Upper lobe of right lung (tissue), 1 donor: Measurements from ENCODE around the gene WNT10A. TPM values are rescaled to one million over a fixed set of nuclear protein-coding genes. Genes with fewer than 3 reads are reported as not detected.

Source experiments
- ATAC-seq: fragments of 200-7000 bp; cut with Tn5 transposase; one replicate; pipeline ENCODE4 v1.9.1; 2020; ENCODE audit warnings: mild to moderate bottlenecking, moderate library complexity
- DNase-seq: peaks from one replicate; pipeline ENCODE4 v3.0.0-alpha.2; 2020
- H3K27ac ChIP-seq: fragments of 200-600 bp; one replicate; pipeline ENCODE4 v1.8.0; 2022
- H3K27me3 ChIP-seq: fragments of 200-600 bp; one replicate; pipeline ENCODE4 v1.8.0; 2022; ENCODE audit warnings: mild to moderate bottlenecking
- H3K36me3 ChIP-seq: fragments of 200-600 bp; one replicate; pipeline ENCODE4 v1.8.0; 2022
- H3K4me1 ChIP-seq: fragments of 200-600 bp; one replicate; pipeline ENCODE4 v1.8.0; 2022
- H3K4me3 ChIP-seq: fragments of 200-600 bp; one replicate; pipeline ENCODE4 v1.8.0; 2022; ENCODE audit warnings: mild to moderate bottlenecking
- H3K9me3 ChIP-seq: fragments of 200-600 bp; one replicate; pipeline ENCODE4 v1.8.0; 2022
- CTCF ChIP-seq: fragments of 200-600 bp; IDR thresholded peaks from one replicate; pipeline ENCODE4 v1.8.0; 2022; ENCODE audit warnings: antibody characterized with exemption
- intact Hi-C: fragments of 100-400 bp; cut with DNase I; formaldehyde crosslinking; loops from one replicate; pipeline ENCODE4 v1.11.0; 2022
- total RNA-seq: library from RNA; stranded (reverse); fragmentation: NEBNext Ultra II Directional; extraction: Animal tissue kit (Norgen Biotek cat#: 25700); gene quantifications from one replicate; pipeline ENCODE4 v1.2.1, GENCODE V29; 2021
- donor health status: DM: no; HTN: yes; CAD: no; lungs with severe emphysema.

The WNT10A gene
- total RNA-seq, 1 donor from 2014 or later: 0.90 TPM

DNA sequence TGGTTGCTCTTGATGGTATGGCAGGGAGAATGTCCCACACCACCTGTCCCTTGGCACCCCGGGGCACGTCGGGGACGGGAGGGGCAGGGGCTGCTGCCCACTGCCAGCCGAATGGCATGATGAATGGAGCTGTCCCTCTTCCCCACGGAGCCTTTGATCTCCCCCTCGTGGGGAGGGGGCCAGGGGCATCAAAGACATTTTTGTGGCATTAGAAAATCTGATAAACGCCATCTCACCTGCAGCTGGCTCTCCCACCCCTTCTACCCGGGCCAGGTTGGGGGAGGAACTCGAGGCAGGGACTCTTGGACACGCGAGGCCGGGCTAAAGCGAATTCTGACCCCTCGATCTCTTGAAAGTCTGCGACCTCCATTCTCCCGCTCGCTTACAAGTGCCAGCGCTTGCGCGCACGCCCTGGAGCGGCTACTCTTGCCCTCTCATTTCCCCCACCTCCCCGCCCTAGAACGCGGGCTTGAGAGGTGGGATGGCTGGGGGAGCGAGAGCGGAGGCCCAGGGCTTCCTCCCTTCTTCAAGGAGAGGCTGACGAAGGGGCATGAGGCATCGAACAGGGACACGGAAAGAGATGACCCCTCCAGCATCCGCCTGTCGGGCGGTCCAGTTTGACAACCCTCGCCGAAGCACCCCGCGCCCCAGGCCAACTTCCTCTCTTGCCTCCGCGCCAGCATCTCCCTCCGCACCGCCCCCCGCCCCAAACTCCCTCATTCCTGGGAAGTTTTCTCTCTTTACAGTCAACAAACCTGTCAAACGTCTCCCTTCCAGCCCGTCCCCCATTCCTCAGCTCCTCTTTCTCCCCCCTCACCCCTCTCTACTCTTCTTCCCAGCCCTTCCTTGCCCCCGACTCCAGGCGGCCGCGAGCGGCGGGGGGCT is 21.7 kb upstream of the WNT10A start:
- H3K4me3 ChIP-seq: peak overlapping the region; percentile 21
- peak; percentile 55 for DNase-seq
- H3K4me1 ChIP-seq: peaks cover 13% of the 10 kb centered on the region
- H3K9me3 ChIP-seq: no peaks in the 10 kb centered on the region
- H3K27ac ChIP-seq: no peak overlapping the region
- intact Hi-C loops: no loop called here
- peaks cover 68% of the 10 kb centered on the region for H3K27me3 ChIP-seq
- TF ChIP-seq CTCF: no peak
- no peak for ATAC-seq
- no peaks in the 10 kb centered on the region for H3K36me3 ChIP-seq

- H3K27ac ChIP-seq: no peak within 1 kb of the TSS
- peaks cover 13% of the 10 kb centered on the region for H3K4me1 ChIP-seq
- no peaks in the 10 kb centered on the region for H3K36me3 ChIP-seq
- H3K4me3 ChIP-seq: peak within 1 kb of the TSS; percentile 21
- peak; percentile 21 for ATAC-seq
- H3K27me3 ChIP-seq: peaks cover 75% of the 10 kb centered on the region
- intact Hi-C loops: no loop called here
- no peaks in the 10 kb centered on the region for H3K9me3 ChIP-seq
- no peak for TF ChIP-seq CTCF
- peak; percentile 66 for DNase-seq
Measured at GRCh38 chr2:218859556-218859987, 21.1 kb upstream of the WNT10A start, which contains the start of gene WNT6. Gene WNT6, plus strand, starts transcription at chr2:218859805. Its CDS starts 233 bp downstream, at chr2:218860038.

DNA sequence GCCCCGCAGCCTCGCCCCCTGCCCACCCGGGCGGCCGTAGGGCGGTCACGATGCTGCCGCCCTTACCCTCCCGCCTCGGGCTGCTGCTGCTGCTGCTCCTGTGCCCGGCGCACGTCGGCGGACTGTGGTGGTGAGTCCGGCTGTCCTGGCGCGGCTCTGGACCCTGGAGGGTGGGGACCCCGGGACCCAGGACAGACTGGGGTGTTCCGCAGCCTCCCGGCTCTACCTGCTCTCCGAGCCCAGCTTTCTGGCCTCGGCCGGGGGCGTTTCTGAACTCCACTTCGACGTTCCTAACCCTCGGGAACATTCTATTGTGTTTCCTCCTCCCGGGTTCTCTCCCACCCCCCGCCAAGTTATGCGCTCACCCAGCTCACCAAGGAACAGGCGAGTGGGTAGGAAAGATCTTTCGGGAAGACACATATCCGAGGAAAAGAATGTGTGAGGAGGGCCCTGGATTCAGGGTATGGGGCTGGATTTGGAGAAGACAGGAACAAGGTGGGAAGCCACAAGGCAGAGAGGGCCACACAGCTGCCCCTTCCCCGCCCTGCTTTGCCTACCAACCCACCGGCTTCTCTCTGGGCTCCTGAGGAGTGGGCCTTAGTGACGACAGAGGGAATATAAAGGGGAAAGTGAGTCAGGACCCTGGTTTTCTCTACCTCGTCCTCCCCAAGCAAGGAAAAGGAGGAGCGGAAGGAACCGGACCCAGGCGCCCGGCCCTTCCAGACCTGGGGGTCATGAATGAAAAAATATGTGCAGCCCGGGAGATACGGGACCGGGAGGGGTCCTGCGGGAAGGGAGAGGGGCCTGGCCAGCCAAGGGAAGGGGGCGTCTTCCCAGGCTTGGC is 20.4 kb upstream of the WNT10A start:
- H3K36me3 ChIP-seq: no peaks in the 10 kb centered on the region
- TF ChIP-seq CTCF: no peak
- no peaks in the 10 kb centered on the region for H3K9me3 ChIP-seq
- no peak overlapping the region for H3K27ac ChIP-seq
- peaks cover 13% of the 10 kb centered on the region for H3K4me1 ChIP-seq
- peak overlapping the region; percentile 21 for H3K4me3 ChIP-seq
- H3K27me3 ChIP-seq: peaks cover 81% of the 10 kb centered on the region
- peak; percentile 57 for DNase-seq
- intact Hi-C loops: no loop called here
- ATAC-seq: no peak

DNA sequence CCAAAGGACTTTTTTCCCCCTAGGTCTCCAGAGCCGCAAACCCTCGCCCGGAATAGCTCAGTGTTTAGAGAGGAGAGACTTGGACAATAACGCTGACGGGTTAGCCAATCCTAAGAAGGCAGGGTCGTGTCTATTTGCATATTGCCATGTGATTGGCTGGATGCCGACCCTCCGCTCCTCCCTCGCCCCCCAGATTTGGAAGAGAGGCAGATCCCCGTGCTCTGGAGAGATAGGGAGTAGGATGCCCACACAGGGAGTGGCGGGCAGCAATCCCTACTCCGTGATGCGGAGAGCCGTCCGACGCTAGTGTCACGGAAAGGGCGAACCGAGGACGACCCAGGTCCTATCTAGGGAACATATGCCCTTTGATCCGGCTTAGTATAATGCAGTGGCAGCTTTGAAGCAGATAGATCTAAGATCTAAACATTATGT is 19.7 kb upstream of the WNT10A start:
- DNase-seq: peak; percentile 48
- no peak overlapping the region for H3K27ac ChIP-seq
- H3K4me3 ChIP-seq: no peak overlapping the region
- no peaks in the 10 kb centered on the region for H3K36me3 ChIP-seq
- H3K4me1 ChIP-seq: peaks cover 13% of the 10 kb centered on the region
- no peaks in the 10 kb centered on the region for H3K9me3 ChIP-seq
- no peak for TF ChIP-seq CTCF
- peaks cover 80% of the 10 kb centered on the region for H3K27me3 ChIP-seq
- intact Hi-C loops: no loop called here
- ATAC-seq: peak; percentile 5

DNA sequence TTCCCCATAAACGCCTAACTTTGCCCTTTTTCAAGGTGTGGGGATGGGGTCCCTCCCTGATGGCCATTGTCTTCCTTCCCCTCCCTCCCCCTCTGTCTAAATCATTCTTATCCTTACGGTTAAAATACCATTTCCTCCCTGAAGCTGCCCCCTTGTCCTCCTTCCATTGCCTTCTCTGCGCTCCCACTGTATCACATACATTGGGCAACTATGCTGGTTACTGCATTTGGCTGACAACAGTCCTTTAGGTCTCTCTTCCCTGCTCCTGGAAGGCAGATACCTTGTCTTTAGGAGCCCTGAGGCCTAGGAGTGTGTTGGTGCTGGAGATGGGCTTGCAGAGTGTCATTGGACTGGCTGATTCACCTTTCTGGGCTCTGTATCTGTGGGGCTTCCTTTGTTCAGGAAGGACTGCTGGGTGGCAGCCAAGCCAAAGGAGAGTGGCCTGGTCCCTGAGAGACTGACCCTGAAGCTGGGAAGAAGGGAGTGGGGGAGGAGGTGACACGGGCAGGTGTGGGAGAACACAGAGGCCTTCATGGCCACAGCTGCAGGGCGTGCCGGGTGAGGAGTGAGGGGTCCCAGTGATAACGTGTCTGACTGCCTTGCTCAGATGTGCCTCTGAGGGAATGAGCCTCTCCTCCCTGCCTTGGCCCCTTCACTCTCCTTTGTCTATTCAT is 18.9 kb upstream of the WNT10A start:
- H3K4me3 ChIP-seq: no peak overlapping the region
- DNase-seq (peak; percentile 45), ATAC-seq (no peak)
- H3K27me3 ChIP-seq: peaks cover 77% of the 10 kb centered on the region
- H3K36me3 ChIP-seq: no peaks in the 10 kb centered on the region
- intact Hi-C loops: no loop called here
- H3K27ac ChIP-seq: no peak overlapping the region
- H3K4me1 ChIP-seq: peaks cover 13% of the 10 kb centered on the region
- no peaks in the 10 kb centered on the region for H3K9me3 ChIP-seq
- no peak for TF ChIP-seq CTCF
